Testis (tissue), 2 donors: Measurements from ENCODE around the gene CLCF1.

Experiments
- POLR2A ChIP-seq: fragments of 450-650 bp; IDR thresholded peaks from one replicate; pipeline ENCODE4 v1.6.1; 2017; ENCODE audit warnings: antibody characterized with exemption, mild to moderate bottlenecking, moderate library complexity
- TF ChIP-seq, protein P1 (sequence below), 3 experiments: fragments of 450-650 bp in 2 of 3; fragments of 200-600 bp in 1 of 3; sonication (generic) in 1 of 3; IDR thresholded peaks; one replicate each; pipeline ENCODE4 v1.5.1; 2016 to 2019; ENCODE audit warnings: antibody characterized with exemption in 3 of 3, mild to moderate bottlenecking in 2 of 3, moderate library complexity in 1 of 3

GRCh38 chr11:67389477-67389876 lies 16.1 kb upstream of the CLCF1 start:
- TF ChIP-seq, protein P1, sequence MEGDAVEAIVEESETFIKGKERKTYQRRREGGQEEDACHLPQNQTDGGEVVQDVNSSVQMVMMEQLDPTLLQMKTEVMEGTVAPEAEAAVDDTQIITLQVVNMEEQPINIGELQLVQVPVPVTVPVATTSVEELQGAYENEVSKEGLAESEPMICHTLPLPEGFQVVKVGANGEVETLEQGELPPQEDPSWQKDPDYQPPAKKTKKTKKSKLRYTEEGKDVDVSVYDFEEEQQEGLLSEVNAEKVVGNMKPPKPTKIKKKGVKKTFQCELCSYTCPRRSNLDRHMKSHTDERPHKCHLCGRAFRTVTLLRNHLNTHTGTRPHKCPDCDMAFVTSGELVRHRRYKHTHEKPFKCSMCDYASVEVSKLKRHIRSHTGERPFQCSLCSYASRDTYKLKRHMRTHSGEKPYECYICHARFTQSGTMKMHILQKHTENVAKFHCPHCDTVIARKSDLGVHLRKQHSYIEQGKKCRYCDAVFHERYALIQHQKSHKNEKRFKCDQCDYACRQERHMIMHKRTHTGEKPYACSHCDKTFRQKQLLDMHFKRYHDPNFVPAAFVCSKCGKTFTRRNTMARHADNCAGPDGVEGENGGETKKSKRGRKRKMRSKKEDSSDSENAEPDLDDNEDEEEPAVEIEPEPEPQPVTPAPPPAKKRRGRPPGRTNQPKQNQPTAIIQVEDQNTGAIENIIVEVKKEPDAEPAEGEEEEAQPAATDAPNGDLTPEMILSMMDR (IDR thresholded peaks at IDR 0.05): peak; percentile 35 to 46 (median 37)
- no peak for TF ChIP-seq POLR2A
